HG03354 (cell line): ENCODE data around the gene RRM1.
"Not testable (repeated sequence)": the region's sequence is repeated elsewhere in the genome, so short reads cannot be mapped to it uniquely, and the experiment has no call there.

Source experiments
- ATAC-seq: cut with Tn5 transposase; IDR thresholded peaks from one replicate; pipeline ENCODE4 v1.9.1; 2021; ENCODE audit warnings: mild to moderate bottlenecking; ENCODE audit not compliant: unreplicated experiment, poor library complexity, severe bottlenecking

The RRM1 gene

GRCh38 chr11:4094348-4095291, at the start of gene RRM1:
RRM1 (plus strand) TSS chr11:4094799; CDS start chr11:4095013, 214 bp downstream.
- peak; percentile 97 for ATAC-seq

GRCh38 chr11:4044976-4045646, 49.5 kb upstream of the RRM1 start:
- ATAC-seq: no peak

- no peak for ATAC-seq
These were observed 46.3 kb upstream of the RRM1 start for GRCh38 chr11:4048340-4048739.

- no peak for ATAC-seq
These were observed 45.6 kb upstream of the RRM1 start for GRCh38 chr11:4049006-4049405.

GRCh38 chr11:4050138-4050537, 44.5 kb upstream of the RRM1 start:
- ATAC-seq: no peak

GRCh38 chr11:4053200-4053599, 41.4 kb upstream of the RRM1 start:
- not testable (repeated sequence) for ATAC-seq

- no peak for ATAC-seq
These were observed 40.0 kb upstream of the RRM1 start for GRCh38 chr11:4054643-4055042.

- ATAC-seq: no peak
These were observed 35.2 kb upstream of the RRM1 start for GRCh38 chr11:4059424-4059823.

- ATAC-seq: no peak
These were observed 34.2 kb upstream of the RRM1 start for GRCh38 chr11:4060182-4060923.

GRCh38 chr11:4061700-4062099, 32.9 kb upstream of the RRM1 start:
- ATAC-seq: no peak

GRCh38 chr11:4063348-4063747, 31.3 kb upstream of the RRM1 start:
- ATAC-seq: no peak

- no peak for ATAC-seq
These were observed 30.2 kb upstream of the RRM1 start for GRCh38 chr11:4064278-4064955.

GRCh38 chr11:4065086-4065485, 29.5 kb upstream of the RRM1 start:
- ATAC-seq: no peak

GRCh38 chr11:4065601-4066377, 28.8 kb upstream of the RRM1 start:
- ATAC-seq: no peak

- ATAC-seq: no peak
These were observed 27.7 kb upstream of the RRM1 start for GRCh38 chr11:4066910-4067309.

GRCh38 chr11:4068962-4069361, 25.6 kb upstream of the RRM1 start:
- ATAC-seq: no peak

- no peak for ATAC-seq
These were observed 23.3 kb upstream of the RRM1 start for GRCh38 chr11:4071325-4071724.

- no peak for ATAC-seq
These were observed 22.7 kb upstream of the RRM1 start for GRCh38 chr11:4071914-4072313.

- peak; percentile 78 for ATAC-seq
These were observed 21.8 kb upstream of the RRM1 start for GRCh38 chr11:4072668-4073285.
